Activated CD4-positive, alpha-beta T cell treated with anti-CD3 and anti-CD28 coated beads for 24 hours (primary cell): ENCODE data around the gene NUPR2.
"Not testable (repeated sequence)": the region's sequence is repeated elsewhere in the genome, so short reads cannot be mapped to it uniquely, and the experiment has no call there.

ENCODE experiments used
- DNase-seq, 2 donors: peaks; one replicate each; pipeline ENCODE4 v3.0.0-alpha.2; 2020; ENCODE audit warnings: low read depth in 2 of 2

The NUPR2 gene

DNA sequence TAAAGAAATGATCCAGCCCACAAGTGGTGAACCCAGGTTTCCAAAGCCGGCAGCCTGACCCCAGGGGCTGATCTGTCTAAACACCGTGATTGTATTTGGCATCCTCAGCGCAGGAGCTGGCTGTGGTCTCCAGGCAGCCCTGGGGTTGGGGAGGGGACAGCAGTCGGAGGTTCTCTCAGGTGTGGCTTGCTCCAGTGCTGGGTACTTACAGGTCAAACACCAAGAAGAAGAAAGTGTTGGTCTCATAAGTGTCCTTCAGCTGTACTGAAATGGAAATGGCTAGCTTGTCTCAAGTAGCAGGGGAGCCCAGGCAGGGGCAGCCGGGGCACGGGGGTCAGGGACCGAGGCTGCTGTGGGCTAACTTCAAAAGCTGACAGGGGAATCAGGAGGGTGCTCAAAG, 29.5 kb downstream of the NUPR2 start:
- DNase-seq, result no peak

DNA sequence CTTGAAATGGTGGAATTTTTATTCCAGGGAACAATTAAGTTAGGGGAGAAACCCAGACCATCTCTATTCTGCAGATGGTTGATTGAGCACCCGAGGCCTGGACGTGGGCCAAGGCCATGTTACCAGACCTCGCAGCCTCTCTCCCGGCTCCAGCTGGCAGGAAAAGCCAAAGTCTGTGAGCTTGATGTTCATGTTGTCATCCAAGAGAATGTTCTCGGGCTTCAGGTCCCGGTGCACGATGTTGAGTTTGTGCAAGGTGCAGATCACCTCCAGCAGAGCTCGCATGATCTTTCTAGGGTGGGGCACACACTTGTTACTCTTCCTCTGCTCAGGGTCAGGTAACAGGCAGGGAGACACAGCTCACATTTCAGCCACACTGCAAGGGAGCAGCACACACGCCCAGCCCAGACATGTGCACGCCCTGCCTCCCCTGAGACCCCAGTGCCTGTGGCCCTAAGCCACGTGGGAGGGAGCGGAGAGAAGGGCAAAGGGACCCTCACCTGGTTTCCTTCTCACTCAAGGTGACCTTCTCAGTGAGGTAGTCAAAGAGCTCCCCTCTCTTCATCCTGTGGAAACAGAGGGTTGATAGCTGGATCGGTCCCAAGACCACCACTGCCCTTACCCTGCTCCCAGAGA, 32.9 kb downstream of the NUPR2 start:
- DNase-seq, result no peak

DNA sequence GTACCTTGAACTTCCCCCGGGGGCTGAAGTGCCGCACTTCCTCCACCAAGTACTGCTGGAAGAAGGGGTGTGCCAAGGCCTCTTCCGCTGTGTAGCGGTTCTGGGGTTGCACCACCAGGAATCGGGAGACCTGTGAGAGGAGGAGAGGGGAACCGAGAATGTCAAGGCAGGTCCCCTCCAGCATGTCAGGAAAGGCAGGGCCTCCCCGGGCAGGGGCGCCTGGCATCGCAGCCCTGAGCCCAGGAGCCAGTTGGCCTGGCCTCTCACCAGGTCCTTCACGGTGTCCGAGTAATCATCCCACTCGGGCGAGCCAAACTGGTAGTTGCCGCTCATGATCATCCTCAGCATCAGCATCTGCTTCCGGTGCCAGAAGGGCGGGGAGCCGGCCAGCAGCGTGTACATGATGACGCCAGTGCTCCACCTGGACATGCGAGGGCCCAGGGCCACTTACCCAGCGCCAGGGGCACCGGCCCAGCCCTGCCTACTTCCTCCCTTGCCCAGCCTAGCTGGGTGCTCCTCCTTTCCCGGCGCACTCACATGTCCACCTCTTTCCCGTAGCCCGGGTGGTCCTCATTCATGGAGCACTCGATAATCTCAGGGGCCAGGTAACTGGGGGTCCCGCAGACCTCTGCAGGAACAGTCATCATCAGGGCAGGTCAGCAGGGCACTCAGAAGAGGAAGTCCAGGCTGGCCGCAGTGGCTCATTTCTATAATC, 34.4 kb downstream of the NUPR2 start:
- no peak for DNase-seq

DNA sequence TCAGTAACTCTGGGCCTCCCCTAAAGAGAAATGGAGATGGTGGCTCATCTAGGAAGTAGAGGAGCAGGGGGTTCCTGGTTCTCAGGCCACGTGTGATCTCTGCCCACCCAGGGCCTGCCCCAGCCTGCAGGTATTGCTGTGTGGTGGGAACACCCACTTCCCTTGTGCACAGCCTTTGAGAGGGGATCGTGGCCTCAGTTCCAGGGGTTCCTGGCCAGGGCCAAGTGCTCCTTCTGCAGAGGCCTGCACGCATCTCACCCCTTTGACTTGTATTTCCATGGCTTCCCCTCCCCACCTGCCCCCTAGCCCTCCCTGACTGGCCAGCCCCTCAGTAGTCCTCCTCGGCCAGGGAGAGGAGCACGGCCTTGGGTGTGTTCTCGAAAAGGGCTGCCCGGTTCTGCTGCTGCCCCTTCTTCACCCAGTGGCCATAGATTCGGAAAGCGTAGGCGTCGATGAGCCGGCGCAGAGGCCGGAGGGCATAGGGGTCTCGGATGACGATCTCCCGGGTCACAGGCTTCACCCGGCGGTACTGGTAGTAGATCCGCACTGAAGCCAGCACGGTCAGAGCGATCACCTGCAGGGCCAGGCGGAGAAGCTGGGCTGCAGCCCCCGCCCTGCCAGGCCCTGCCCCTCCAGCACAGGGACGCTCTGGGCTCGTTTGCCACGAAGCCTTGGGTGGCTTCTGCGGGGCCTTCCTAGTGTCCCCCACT, 35.3 kb downstream of the NUPR2 start:
- DNase-seq, result not testable (repeated sequence)

DNA sequence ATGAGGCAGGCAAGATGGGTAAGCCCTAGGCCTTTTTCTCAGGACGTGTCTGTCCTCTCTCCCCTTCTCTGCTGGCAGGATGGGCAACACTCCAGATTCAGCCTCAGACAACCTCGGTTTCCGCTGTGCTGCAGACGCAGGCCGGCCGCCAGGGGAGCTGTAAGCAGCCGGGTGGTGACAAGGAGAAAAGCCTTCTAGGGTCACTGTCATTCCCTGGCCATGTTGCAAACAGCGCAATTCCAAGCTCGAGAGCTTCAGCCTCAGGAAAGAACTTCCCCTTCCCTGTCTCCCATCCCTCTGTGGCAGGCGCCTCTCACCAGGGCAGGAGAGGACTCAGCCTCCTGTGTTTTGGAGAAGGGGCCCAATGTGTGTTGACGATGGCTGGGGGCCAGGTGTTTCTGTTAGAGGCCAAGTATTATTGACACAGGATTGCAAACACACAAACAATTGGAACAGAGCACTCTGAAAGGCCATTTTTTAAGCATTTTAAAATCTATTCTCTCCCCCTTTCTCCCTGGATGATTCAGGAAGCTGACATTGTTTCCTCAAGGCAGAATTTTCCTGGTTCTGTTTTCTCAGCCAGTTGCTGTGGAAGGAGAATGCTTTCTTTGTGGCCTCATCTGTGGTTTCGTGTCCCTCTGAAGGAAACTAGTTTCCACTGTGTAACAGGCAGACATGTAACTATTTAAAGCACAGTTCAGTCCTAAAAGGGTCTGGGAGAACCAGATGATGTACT, 36.6 kb downstream of the NUPR2 start:
- no peak for DNase-seq

DNA sequence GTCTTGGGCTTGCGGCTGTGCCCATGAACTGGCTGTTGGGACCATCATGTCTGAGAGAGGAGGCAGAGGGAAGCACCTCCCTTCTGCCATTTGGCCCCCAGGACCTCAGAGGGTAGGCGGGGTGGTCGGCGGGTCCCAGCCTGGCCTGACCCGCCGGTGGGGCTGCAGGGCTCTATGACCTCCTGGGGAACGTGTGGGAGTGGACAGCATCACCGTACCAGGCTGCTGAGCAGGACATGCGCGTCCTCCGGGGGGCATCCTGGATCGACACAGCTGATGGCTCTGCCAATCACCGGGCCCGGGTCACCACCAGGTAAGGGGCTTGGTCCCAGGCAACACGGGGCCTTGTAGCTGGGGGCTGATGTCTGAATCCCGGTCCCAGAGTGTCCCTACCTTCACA, 38.0 kb downstream of the NUPR2 start:
- DNase-seq, result no peak

DNA sequence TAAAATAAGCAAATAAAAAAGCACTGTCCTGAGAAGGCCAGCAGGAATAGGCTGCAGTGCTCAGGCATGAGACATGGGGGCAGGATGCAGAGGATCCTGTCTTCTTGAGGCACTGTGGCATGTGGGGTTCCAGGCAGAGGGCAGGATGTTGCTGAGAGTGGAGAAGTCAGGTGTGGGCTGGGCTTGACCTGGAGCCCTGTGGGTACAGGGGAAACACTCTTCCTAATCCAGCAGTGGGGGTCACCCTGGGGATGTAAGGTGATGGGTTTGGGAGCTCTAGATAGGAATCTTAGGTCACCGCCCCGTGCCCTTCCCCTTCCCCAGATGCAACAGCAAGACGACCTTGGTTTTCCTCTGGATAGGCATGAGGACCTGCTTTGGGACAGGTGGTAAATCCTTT, 38.5 kb downstream of the NUPR2 start:
- DNase-seq, result no peak

DNA sequence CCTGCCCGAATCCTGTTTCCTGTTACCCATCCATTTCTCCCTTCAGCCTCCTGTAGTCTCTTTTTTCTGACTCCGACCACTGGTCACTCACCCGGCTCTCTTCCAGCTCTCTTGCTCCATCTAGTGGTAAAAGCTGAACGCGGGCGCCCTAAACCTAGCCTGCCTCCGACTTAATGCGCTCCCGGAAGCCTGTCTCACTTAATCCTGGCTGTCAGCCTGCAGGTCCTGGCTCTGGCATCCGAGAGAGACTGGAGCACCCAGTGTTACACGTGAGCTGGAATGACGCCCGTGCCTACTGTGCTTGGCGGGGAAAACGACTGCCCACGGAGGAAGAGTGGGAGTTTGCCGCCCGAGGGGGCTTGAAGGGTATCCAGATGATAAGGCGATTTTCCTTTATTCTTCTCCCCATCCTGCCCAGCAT, 41.8 kb downstream of the NUPR2 start:
- DNase-seq, result peak; percentile 51 to 55

DNA sequence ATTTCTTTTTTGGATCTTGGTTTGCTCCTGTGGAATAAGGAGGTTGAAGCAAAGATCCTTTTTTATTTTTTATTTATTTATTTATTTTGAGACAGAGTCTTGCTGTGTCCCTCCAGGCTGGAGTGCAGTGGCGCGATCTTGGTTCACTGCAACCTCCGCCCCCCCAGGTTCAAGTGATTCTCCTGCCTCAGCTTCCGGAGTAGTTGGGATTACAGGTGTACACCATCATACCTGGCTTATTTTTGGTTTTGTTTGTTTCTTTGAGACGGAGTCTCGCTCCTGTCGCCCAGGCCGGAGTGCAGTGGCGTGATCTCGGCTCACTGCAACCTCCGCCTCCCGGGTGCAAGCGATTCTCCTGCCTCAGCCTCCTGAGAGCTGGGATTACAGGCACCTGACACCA, 49.8 kb downstream of the NUPR2 start:
- not testable (repeated sequence) for DNase-seq
